Spleen (tissue), 7 donors: Measurements from ENCODE around the gene PPP1R37.

Experiments
- CTCF ChIP-seq, 11 experiments: fragments of 200-600 bp in 7 of 11; fragments of 450-650 bp in 4 of 11; sonication (generic) in 4 of 11; IDR thresholded peaks in 8 of 11; conservative IDR thresholded peaks in 3 of 11; 1 replicate in 7 of 11; 2 replicates in 4 of 11; pipeline versions ENCODE4 v1.4.0 to v1.8.0; 2016 to 2021; ENCODE audit warnings: antibody characterized with exemption in 11 of 11, inconsistent platforms in 4 of 11, mild to moderate bottlenecking in 1 of 11
- POLR2A ChIP-seq, 3 donors: fragments of 450-650 bp; IDR thresholded peaks; one replicate each; pipeline ENCODE4 v1.5.1; 2017; ENCODE audit warnings: antibody characterized with exemption in 3 of 3, mild to moderate bottlenecking in 1 of 3
- donor health status: DM: no; HTN: no; CAD: no; lungs with moderate emphysema.
- donor health status: DM: no; HTN: no; CAD: no.
- donor health status: DM: no; HTN: no; CAD: no.

GRCh38 chr19:45147835-45148676 is 55.1 kb downstream of the PPP1R37 start:
- no peak for TF ChIP-seq CTCF (IDR thresholded peaks at IDR 0.05 in 8 of 11, conservative IDR thresholded peaks at IDR 0.05 in 3 of 11)
- no peak for TF ChIP-seq POLR2A (IDR thresholded peaks at IDR 0.05)
